Astrocyte of the spinal cord (primary cell): Measurements from ENCODE around the gene PRIM1.
A peak's percentile ranks its signal among the peaks of the same experiment; 100 is the strongest.

ENCODE experiments used
- DNase-seq: peaks from one replicate; pipeline ENCODE4 v3.0.0; 2011; ENCODE audit warnings: low read depth, low spot score
- H3K4me3 ChIP-seq: 2 replicates; pipeline ENCODE4 v1.5.1; 2011; ENCODE audit warnings: low read depth, mild to moderate bottlenecking, low read length, moderate library complexity
- in situ Hi-C: cut with HindIII; loops from 2 replicates; pipeline ENCODE4 v1.10.0; 2017; ENCODE audit warnings: low sequenced_read_pairs
- TF ChIP-seq, protein P1 (sequence below): IDR thresholded peaks from 2 replicates; pipeline ENCODE4 v1.5.1; 2012; ENCODE audit warnings: low read depth, mild to moderate bottlenecking, low read length, inconsistent platforms

Gene PRIM1

DNA sequence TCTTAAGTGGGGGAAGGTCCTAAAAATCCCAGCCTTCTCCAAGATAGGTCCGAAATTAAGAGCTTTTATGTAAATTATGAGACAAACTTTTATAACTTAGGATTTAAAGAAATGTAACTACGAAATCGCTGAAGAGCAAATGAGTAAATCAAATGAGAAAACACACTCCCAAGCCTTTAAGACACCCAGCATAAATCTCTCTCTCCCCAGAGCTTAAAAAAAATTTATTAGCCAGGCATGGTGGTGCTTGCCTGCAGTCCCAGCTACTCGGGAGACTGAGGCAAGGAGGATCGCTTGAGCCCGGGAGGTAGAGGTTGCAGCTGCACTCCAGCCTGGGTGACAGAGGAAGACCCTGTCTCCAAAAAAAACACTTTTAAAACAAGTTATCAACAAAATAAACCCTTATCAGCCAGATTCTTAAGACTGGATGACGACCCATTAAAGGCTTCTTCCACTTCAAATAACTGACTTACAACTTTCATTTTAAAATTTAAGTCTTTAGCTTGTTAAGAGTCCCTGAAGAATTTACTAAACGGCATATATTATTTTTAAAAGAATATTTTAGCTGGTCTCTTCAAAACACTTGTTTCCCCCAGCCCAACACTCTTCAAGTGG, 67.3 kb downstream of the PRIM1 start:
- TF ChIP-seq, protein P1, sequence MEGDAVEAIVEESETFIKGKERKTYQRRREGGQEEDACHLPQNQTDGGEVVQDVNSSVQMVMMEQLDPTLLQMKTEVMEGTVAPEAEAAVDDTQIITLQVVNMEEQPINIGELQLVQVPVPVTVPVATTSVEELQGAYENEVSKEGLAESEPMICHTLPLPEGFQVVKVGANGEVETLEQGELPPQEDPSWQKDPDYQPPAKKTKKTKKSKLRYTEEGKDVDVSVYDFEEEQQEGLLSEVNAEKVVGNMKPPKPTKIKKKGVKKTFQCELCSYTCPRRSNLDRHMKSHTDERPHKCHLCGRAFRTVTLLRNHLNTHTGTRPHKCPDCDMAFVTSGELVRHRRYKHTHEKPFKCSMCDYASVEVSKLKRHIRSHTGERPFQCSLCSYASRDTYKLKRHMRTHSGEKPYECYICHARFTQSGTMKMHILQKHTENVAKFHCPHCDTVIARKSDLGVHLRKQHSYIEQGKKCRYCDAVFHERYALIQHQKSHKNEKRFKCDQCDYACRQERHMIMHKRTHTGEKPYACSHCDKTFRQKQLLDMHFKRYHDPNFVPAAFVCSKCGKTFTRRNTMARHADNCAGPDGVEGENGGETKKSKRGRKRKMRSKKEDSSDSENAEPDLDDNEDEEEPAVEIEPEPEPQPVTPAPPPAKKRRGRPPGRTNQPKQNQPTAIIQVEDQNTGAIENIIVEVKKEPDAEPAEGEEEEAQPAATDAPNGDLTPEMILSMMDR = no peak
- in situ Hi-C loops = no loop called here
- peak overlapping the region; percentile 27 for H3K4me3 ChIP-seq
- DNase-seq = no peak

DNA sequence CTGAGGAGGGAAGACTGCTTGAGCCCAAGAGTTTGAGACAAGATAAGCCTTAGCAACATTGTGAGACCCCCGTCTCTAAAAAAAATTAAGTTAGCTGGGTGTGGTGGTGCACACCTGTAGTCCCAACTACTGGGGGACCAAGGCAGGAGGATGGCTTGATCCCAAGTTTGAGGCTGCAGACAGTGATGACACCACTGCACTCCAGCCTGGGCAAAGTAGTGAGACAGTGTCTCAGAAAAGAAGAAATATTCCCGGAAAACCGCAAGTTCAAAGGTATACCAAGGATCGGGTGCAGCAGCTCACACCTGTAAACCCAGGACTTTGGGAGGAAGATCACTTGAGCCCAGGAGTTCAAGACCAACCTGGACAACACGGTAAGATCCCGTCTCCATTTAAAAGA, 69.8 kb downstream of the PRIM1 start:
- in situ Hi-C loops = no loop called here
- TF ChIP-seq, protein P1 = no peak
- DNase-seq = no peak
- H3K4me3 ChIP-seq = no peak overlapping the region
